ENCODE results near the gene INTS6L. TPM values are rescaled to one million over a fixed set of nuclear protein-coding genes. Genes with fewer than 3 reads are reported as not detected.
"Not testable (repeated sequence)": the region's sequence is repeated elsewhere in the genome, so short reads cannot be mapped to it uniquely, and the experiment has no call there.

INTS6L gene
- total RNA-seq, 1 donor from 2014 or later = 0.60 TPM

DNA sequence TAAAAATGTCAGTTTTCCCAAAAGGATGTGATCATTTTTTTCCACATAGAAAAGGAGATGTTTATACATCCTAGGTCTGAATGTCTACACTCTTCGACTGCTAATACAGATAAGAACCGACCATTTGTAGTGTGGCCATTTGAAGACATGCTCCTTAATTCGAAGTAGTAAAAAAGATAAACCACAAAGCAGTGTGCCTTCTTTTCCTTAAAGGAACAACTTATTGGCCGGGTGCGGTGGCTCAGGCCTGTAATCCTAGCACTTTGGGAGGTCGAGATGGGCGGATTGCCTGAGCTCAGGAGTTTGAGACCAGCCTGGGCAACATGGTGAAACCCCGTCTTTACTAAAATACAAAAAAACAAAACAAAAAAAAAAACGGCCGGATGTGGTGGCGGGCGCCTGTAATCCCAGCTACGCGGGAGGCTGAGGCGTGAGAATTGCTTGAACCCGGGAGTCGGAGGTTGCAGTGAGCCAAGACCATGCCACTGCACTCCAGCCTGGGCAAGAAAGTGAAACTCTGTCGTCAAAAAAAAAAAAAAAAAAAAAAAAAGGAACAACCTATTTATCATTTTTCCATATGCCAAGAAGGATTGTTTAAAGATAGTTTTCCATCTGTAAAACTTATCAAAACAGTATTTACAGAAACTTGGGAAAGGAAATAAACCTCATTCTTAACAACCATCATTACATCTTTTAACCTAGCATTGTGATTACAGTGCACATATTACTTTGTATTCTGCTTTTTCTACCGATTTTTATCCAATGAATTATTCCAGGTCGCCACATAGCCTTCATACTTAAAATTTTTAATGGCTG is 2.6 kb downstream of the INTS6L start:
- DNase-seq (ENCODE audit: low read depth in 2 of 2) = no peak

DNA sequence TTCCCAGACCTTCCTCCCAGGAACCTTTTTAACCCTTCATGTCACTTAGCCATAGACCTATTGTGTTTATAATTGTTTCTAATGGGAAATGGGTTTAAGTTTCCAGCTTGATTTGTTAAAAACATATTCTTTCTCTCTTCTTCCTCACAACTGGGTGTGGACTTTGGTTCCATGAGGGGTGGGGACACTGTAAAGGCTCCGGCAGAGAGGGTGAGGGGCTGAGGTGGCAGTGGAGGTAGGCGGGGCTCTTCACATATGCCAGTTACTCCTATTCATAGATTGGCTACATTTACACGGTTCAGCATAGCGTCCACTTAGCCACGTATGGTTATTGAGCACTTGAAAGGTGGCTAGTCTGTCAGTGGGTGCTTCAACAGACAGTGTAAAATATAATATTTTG is 7.8 kb downstream of the INTS6L start:
- no peak for DNase-seq (ENCODE audit: low read depth in 2 of 2)

DNA sequence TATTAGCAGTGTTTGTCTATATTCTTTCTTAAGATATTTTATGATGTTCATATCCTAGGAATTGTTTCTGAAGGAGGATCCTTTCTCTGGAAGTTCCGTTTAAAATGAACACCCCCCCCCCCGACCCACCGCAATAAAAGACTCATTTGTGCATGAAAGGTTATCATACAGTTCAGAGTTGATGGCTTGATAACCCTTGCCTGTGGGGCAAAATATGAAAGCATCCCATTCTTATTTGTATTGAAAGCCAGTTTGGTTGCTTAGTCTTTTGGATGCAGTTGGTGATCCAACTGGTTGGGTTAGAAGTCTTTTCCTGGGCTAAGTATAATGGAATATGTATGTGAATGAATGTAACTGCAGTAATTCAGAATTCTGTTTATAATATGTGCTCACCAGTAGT is 8.3 kb downstream of the INTS6L start:
- no peak for DNase-seq (ENCODE audit: low read depth in 2 of 2)

DNA sequence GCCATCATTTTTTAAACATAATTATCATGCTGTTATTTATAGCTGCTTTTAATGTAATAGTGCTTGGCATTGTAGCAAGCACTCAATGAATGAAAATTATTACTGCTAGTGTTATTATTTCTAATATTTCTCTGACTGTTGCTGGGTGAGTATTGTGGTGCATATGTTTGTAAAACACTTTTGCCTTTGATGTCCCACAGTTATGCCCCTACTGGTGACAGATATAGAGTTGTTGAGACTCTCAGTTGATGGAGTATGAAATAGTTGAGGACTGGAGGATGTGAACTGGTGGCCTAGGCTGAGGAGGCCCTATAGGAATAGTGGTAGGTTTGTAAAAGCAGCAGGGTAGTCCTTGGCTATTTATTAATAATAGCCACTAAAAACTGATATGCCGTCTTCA is 9.6 kb downstream of the INTS6L start:
- DNase-seq (ENCODE audit: low read depth in 2 of 2) = no peak

DNA sequence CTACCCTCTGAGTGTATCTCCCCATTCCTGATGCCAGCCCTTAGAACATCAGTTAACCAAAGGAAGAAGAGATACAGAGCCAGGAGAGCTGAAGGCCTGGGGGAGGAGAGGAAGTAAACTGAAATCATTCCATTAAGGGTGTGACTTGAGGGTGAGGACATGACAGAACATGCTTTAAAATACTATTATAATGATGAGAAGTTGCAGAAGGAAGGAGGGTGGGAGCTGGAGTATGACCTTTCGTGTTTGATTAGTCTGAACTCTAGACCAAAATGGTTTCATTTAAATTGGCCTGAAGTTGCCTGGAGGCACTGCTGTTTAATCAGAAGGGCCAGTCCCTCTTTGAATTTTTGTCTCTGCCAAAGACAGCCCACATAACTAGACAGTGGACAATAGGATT is 11.4 kb downstream of the INTS6L start:
- DNase-seq (ENCODE audit: low read depth in 2 of 2) = no peak

DNA sequence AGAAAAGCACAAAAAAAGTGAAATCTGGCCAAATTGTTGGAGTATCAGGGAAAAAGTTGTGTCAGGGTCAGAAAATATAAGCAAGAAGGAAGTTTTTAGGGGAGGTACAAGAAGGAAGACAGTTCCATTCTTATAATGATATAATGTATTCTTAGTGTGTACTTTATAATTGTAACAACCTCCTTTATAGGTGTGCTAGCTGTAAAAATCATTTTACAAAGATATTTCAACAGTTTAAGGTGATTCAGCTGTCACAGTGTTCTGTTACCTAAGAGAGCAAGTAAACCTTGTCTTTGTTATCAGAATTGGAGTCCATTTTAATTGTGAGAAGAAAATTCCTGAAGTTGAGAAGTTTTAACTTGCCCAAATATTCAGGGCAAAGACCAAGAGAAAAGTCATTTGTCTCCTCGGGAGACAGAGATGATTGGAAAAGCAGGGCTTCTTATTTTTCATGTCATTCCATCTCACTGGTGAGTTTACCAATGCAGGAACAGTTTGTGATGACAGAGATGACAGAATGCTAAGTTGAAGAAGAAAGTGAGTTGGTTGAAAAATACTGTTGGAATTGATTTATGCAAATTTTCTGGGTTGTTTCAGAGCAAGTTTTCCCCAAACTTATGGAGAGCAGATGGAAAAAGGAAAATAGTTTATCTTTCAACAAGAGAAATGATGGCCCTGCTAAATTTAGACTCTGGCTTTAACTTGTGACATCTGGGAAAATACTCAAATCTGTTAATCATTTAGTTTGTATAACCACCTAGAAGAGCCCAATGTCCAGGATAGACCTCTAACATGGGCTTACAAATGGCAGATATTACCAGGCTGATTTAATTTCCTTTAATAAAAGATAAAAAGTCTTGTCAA is 14.8 kb downstream of the INTS6L start:
- DNase-seq (ENCODE audit: low read depth in 2 of 2) = no peak

DNA sequence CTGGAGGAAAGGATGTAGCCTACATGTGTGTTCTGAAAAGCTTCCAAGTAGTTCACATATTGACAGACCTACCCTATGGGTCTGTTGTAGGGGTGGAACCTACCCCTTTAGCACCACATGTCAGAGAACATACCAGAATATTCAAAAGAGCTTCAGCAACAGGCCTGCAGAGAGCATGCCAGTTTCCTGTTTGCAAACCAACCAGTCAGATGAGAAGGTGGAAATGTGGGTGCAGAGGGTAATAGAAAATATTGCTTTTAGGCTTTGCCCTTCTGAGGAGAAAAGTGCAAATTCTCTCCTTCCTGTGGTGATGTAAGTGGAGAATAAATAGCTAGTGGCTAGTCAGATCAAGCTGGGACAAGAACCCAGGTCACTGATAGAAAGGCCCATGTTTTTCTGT is 16.4 kb downstream of the INTS6L start:
- DNase-seq (ENCODE audit: low read depth in 2 of 2) = no peak

DNA sequence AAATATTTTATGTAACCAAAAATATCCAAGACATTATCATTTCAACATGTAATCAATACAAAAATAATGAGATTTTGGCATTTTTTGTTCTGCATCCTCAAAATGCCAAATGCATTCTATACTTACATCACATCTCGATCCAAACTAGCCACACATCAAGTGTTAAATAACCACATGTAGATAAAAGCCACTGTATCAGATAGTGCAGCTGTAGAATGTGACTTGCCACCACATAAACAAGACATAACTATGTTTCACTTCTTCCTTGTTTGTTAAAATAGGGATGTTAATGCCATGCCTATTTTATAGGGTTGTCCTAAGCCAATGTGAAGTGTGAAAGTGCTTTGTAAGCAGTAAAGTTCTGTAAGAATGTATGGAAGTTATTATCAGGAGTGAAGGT is 20.9 kb downstream of the INTS6L start:
- no peak for DNase-seq (ENCODE audit: low read depth in 2 of 2)

DNA sequence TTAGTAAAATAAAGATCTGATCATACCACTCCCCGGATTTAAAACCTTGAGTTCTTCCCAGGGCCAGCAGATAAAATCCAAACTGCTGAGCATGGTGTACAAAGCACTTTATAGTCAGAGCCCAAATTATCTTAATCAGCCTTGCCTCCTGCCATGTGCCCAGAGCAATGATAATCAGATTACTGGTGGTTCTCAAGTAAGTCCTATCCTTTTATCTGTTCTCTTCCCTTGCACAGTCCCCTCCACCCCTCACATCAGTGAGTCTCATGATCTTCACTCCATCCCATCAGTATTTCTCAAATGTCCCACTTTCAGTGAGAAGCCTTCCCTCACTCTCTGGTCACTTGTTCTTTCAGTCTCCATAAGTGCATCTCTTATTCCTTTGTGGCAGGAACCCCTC is 22.7 kb downstream of the INTS6L start:
- DNase-seq (ENCODE audit: low read depth in 2 of 2) = no peak

DNA sequence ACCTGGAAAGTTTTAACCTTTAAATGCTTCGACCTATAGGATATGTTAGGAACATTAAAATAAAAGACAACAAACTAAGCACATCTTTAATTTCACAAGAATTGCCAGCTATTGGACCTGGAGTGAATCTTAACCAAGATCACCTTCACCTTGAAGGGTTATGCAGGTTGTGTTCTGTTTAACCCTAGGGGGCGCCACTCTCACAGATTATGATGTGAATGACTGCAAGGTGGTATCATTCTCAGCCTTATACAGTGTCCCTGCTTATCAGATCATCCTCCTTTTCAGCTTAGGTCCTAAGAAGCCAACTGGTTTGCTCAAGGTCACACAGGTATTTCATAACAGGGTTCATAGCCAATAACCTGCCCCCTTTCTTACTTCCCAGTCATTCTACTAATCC is 23.5 kb downstream of the INTS6L start:
- DNase-seq (ENCODE audit: low read depth in 2 of 2) = no peak

DNA sequence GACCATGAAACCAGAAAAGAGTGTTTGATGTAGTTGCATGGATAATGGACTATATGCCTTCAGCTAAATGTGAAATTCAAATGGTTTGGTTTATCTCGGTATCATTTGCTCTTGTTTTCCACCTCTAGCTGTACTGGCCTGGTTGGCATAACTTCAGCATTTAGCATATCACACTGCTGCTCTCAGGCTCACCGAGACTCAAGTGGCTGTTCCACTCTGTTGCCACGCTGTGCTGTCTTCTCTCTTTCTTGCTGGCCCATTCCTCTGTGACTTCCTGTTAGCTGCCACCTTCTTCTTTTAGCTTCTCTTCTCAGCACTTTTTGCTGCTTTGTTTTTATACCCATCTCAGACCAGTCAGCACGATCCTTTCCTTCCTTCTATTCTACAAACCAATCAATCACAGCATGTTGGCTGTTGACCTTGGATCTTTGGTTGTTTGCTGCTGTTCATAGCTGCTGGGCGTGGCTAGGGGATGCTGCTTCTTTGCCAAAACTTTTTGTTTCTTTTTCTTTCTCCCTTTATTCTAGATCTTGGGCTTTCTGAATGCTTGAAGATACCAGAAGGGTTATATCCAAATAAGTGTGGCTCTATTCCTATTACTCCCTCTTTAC is 24.0 kb downstream of the INTS6L start:
- peak in 1 of 2 donors; percentile 3 for DNase-seq (ENCODE audit: low read depth in 2 of 2)

DNA sequence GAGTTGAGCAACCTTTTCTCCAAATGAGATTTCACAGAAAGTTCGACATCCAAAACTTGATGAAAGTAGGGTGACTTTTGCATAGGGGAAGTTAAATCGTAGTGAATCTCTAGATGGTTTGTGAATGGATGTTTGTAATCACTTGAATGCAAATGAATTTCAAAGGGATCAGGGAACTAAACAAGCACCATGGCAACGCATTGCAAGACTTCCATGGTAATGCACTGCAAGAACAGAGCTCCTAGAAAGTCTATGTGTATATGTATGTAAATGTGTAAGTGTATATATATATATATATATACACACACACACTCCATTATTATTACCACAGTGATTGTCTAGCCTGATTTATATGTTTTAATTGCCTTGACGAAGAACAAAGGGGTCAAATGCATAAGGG is 27.3 kb downstream of the INTS6L start:
- DNase-seq (ENCODE audit: low read depth in 2 of 2) = no peak

DNA sequence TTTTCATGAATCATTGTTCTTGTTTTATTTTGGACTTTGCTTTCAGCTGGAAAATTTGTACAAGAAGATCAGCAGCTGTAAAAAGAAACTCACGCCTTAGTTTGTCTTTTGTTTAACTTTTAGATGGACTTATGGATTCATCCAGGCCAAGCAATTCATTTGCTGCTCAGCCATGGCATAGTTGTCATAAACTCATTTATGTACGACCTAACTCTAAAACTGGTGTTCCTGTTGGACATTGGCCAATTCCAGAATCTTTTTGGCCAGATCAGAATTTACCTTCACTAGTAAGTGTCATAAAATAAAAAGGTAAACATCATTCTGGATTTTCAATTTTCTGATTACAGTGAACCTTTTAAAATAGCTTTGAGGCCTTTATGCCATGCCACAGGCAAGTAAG is 29.1 kb downstream of the INTS6L start:
- no peak for DNase-seq (ENCODE audit: low read depth in 2 of 2)

DNA sequence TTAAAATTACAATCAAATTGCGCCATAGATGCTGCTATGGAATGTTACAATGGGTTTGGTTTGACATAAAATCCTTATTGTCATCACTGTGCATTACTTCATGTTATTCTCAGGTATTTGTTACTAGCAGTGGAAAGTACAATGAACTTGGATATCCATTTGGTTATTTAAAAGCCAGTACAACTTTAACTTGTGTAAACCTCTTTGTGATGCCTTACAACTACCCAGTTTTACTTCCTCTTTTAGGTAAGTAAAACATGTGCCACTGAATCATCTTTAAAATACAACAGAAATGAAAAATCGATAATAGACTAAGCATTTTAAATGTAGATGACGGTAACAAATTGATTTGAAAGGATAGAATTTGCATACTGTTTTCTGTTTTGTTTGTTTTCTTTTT is 35.6 kb downstream of the INTS6L start:
- no peak for DNase-seq (ENCODE audit: low read depth in 2 of 2)

DNA sequence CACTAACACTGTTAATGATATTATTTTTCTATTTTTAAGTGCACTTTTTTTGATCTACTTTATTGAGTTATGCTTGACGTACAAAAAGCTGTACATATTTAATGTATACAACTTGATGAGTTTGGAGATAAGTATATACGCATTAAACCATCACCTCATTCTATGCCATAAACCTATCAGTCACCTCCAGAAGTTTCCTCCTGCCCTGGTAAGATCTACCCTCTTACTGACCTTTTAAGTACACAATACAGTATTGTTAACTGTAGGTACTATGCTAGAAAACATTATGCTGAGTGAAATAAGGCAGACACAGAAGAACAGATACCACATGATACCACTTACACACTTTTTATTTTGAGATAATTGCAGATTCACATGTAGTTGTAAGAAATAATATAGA is 36.9 kb downstream of the INTS6L start:
- no peak for DNase-seq (ENCODE audit: low read depth in 2 of 2)

DNA sequence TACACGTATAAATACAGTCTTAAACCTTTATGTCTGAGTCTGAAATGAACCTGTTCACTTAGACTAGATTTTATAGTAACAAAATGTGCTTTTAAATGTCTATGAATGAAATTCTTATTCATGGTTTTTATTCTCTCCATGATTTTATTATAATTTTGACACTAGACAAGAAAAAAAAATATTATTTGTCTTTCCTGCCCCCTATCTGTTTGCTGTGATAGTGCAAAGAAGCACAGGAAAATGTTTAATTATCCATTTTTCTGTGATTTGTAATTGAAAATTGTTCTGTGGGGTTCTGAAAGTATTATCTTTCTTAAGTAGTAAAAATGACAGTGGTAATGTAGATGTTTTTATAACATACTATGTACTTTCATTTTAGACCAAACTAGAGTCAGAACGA is 52.0 kb downstream of the INTS6L start:
- peak in 1 of 2 donors; percentile 7 for DNase-seq (ENCODE audit: low read depth in 2 of 2)

DNA sequence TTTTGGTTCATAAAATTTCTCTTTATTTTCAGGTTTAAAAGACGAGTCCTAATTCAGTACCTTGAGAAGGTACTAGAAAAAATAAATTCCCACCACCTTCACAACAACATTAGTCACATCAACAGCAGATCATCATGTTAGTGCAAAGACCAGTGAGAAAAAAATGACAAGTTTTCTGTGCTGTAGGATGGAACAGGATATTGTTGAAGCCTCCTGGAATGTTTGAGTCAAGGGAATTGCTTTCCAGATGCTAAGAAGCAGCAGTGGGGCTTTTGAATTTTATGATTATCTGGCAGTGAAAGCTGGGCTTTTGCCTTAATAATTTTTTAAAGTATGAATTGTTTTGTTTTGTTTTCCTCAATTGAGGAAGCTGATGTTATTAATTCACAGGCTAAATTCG is 61.0 kb downstream of the INTS6L start:
- no peak for DNase-seq (ENCODE audit: low read depth in 2 of 2)

DNA sequence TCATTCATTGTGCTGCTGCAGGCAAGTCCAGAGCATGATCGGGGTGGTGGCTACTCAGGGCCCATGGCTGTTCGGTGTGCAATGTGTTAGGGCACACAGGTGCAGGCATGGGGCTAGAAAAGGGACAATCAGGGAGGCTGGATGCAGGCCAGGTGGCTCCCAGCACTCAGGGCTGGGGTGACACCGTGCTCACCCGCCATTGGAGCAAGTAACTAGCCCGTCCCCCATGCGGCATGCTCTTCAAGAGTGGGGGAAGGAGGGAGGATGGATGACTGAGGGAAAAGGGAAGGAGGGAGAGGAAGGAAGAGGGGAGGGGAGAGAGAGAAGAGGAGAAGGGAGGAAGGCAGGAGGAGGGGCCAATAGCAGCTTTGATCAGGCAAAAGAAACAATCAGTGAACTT is 64.7 kb downstream of the INTS6L start:
- DNase-seq (ENCODE audit: low read depth in 2 of 2) = no peak

DNA sequence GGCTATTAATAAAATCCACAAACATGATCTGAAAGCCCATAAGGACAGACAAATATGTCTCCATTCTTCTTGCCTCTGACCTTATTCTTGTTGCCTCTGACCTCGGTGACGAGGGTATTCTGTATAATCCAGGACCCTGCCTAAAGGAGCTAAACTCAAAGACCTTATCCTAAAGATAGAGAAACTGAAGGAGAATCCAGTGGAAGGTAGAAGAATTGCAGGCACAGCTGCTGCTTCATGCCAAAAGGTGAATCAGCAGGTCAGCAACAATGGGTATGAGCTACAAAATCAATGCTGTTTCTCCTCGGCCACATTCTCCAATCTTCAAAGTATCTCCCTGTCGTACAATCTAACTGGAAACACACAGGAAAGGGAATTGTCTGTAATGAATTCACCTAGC is 71.4 kb downstream of the INTS6L start:
- no peak for DNase-seq (ENCODE audit: low read depth in 2 of 2)

DNA sequence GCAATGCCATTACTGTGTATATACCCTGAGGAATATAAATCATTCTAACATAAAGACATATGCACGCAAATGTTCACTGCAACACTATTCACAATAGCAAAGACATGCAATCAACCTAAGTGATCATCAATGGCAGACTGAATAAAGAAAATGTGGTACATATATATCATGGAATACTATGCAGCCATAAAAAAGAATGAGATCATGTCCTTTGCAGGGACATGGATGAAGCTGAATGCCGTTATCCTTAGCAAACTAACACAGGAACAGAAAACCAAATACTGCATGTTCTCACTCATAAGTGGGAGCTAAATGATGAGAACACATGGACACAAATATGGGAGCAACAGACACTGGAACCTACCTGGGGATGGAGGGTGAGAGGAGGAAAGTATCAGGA is 73.6 kb downstream of the INTS6L start:
- not testable (repeated sequence) for DNase-seq (ENCODE audit: low read depth in 2 of 2)

DNA sequence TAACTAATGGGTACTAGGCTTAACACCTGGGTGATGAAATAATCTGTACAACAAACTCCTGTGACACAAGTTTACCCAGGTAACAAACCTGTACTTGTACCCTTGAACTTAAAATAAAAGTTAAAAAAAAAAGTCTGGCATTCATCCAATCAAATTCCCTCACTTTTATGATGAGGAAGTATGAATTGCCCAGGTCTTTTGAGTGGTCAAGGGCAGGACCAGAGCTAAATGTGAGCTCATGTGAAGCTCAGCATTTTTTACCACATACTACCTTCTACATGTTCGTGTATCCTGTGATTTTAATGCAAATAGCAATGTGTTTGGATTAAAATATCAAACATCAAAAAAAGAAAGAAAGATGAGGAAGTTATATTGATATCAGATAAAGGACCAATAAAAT is 74.0 kb downstream of the INTS6L start:
- not testable (repeated sequence) for DNase-seq (ENCODE audit: low read depth in 2 of 2)

DNA sequence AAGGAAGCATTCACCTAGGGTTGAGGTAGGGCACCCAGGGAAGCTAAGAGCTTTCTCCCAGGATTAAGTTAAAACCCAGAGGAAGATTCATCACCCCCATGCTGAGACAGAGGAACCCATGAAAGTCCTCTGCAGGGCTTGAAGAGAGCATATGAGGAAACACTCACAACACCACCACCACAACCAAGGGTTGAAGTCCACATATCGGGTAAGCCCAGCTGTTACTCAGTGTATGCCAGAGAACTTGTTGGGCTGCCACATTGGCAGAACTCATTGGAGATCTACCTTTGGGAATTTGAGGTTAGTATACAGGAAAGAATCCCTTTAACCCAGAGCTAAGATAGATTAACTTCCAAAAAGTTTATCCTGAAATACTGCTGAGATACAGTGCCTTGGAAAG is 75.1 kb downstream of the INTS6L start:
- DNase-seq (ENCODE audit: low read depth in 2 of 2) = no peak

Data from lung microvascular endothelial cell (primary cell).